Superior temporal gyrus (tissue), 1 donor: ENCODE results near the gene RBKS.

Source experiments
- DNase-seq: peaks from one replicate; pipeline ENCODE4 v3.0.0-alpha.2; 2016; ENCODE audit errors: extremely low spot score

RBKS gene

DNA sequence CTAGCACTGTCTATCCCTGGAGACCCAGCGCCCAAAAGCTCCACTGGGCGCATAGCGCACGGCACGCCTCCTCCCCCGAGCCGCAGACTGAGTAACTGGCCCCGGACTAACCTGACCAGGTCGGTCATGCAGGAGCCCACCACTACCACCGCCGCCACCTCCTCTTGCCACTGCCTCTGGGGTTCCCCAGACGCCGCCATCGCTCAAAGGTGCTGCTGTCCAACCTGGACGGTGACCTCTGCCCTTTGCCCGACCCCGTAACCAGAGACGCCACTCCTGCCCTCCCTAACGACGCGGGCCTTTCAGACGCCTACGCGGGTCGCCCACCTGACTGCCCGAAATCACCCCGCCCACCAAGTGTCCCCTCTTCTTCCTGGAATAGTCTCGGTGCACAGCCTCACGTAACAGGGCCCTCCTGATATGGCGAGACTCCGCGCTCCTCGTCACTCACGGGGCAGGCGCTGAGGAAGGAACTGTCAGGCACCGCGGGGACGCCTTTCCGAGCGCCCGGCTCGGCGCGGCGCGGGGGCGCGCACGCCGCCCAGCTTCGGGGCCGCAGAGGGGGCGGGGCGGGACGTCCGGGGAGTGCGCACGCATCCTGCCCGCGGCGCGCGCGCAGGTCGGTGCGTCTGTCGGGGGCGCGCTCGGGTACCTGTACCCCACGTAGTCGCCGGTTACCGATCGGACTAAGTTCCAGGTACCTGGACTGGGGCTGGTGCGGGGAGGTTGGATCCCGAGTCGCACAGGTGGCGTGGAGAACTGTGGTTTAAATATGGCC is at the start of gene RBKS, which contains the start of gene BABAM2:
TSS of gene RBKS (minus strand) at position 242 of the 778 bp plus-strand sequence. CDS start at position 200, 42 bp downstream.
TSS of gene BABAM2 (plus strand) at position 584 of the 778 bp plus-strand sequence. CDS start 3,828 bp downstream, outside the sequence.
- peak; percentile 71 for DNase-seq

DNA sequence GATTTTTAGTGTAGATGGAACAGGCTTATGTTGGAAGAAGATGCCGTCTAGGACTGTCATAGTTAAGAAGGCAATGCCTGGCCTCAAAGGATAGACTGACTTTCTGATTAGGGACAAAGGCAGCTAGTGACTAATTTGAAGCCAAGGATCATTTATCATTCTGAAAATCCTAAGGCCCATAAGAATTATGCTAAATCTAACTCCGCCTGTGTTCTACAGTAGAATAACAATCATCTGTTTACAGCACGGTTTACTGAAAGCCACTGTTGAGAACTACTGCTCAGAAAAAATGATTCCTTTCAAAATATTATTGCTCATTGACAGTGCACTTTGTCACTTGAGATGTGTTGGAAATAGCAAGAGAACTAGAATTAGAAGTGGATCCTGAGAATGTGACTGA is 44.8 kb upstream of the RBKS start:
- no peak for DNase-seq

DNA sequence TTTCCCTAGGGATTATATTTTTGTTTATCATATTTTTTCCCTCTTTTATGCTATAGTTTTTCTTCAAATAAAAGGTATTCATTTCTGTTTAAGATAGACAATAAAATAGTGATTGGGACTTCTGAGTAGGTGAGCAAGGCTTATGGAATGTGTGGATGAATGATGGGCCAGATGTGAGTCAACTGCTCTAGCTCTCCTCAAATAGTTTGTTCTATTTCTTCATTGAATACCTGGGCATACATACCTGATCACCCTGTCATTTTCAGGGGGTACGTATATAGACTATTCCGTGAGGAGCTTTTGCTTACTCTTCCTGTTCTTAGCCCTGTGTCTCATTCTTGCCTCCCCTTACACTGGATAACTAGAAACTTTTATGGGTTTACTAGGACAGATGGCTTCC is 42.2 kb upstream of the RBKS start:
- no peak for DNase-seq

DNA sequence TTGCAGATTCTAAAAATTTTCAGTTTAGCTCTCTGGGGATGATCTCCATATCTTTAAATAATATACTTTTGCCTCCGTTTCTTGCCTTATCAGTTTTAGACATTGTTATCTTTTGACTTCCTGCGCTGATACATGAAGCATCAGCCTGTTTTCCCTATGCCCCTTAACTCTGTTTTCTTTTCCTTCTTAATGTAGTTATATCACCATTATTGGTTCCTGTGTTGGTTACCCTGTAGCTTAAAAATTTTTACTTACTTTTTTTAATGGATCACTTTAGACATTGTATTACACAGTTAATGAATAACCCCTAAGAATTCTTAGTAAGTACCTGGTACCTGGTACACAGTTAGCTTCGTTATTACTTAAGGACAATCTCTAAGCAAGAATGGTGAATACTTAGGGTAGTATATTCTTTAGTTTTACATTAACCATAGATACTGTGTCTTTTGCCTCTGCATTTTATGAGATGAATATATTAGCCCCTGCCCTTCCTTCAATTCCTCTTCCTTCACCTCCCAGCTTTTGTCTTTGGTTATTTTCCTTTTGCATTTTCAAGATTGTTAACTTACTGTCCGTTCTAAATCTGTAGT is 41.3 kb upstream of the RBKS start:
- DNase-seq, result no peak

DNA sequence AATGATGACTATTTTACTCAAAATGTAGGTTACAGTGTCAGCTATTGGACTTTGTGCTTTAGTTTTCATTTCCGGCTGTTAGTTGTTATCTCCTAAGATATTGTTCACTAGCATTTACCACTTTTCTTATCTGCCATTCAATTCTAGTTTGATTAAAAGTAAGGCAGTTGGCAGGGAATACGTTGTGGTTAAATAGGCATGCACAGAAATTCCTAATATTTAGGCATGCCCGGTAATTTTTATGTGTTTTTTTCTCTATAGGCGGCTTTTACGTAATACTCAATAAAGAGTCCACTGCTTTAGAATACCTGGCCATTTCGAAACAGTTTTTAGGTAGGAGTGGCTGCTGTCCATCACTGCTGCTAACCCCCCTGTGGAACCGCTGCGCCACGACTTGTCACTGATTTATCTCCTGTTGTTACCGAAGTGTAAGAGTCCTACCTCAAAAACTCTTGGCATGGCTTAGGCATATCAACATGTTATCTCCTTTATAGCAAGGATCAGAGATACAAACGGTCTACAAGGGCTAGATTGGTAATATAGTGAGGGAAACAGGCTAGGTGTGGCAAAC is 39.8 kb upstream of the RBKS start:
- DNase-seq, result no peak

DNA sequence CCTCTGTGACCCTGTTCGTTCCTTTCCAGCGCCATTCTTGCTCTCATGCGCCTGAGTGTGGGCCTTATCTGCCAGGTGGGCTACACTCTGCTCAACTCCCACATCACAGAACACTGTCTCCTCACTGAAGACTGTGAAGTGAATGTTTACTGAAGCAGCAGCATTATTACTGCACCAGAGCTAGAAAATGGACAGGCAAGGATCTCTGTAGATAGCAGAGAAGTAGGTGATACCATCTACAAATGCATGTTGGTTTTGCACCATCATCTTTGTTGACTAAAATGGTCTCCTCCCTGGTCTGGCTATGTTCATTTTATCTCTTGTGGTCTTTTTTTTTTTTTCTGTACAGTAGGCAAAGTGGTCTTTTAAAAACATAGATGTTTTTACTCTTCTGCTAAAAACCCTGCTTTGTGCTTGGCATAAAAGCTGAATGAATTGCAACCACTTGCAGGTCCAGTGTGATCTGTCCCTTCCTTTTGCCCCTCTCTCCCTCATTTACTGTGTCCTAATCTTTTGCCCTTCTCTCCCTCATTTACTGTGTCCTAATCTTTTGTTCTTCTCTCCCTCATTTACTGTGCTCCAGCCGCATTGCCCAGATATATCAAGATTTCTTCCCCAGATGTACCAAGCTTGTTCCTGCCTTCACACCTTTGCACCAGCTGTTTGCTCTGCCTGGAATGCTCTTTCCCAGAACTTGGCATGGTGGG is 35.7 kb upstream of the RBKS start:
- DNase-seq, result no peak

DNA sequence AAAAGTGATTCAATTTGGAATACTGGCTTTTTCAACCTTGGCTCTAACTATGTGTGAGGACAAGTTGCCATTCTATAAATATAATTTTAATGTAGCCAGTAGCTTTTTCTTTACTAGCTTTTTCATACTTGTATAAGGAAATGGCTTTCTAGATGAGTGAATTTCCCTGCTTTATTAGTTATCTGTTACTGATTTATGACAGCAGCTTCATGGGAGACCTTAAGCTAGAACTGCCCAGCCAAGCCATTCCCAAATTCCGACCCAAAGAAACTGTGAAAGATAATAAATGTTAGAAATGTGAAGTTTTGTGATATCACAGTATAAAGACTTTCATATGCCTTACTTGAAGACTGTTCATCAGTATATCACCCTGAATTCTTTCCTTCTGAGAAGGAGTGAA is 32.7 kb upstream of the RBKS start:
- no peak for DNase-seq

DNA sequence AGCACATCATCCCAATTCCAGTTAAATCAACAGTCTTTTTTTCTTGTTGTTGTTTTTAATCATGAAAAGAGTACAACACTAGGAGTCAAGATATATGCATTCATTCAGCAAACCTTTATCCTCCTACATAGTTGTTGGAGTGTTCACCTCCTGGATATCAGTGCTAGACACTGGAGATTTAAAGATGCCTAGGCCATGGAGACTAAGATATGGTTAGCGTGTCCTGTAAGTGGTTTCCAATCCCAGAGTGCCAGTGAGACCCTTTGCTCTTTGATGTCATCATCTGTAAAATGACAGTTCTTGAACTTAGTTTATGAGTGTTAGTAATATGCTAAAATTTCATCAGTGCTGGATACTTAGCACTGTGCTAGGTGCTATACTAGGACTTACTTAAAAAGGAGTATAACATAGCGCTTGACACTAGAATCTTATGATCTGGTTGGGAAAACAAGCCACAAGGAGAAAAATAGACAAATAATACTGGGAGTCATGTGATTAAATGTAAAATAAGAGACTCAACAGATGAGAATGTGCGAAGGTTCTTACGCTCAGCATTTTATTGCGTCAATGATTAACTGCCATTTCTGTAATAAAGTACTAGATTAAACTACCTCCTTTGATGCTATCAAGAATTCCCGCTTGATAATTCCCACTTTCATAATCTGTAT is 31.8 kb upstream of the RBKS start:
- DNase-seq, result no peak

DNA sequence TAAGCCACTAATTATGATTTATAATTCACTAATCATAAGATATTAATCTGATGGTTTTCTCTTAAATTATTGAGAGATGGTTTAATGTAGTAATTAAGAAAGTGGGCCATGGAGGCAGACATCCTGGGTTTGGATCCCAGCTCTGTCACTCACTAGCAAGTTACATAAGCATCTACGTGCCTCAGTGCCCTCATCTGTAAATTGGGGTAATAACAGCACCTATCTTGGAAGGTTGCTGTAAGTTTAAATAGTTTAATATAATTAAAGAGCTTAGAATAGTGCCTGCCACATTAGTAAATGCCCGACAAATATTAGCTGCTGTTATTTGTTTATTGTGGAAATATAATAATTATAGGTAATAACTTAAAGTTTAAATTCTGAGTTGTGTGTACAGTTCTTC is 31.2 kb upstream of the RBKS start:
- no peak for DNase-seq

DNA sequence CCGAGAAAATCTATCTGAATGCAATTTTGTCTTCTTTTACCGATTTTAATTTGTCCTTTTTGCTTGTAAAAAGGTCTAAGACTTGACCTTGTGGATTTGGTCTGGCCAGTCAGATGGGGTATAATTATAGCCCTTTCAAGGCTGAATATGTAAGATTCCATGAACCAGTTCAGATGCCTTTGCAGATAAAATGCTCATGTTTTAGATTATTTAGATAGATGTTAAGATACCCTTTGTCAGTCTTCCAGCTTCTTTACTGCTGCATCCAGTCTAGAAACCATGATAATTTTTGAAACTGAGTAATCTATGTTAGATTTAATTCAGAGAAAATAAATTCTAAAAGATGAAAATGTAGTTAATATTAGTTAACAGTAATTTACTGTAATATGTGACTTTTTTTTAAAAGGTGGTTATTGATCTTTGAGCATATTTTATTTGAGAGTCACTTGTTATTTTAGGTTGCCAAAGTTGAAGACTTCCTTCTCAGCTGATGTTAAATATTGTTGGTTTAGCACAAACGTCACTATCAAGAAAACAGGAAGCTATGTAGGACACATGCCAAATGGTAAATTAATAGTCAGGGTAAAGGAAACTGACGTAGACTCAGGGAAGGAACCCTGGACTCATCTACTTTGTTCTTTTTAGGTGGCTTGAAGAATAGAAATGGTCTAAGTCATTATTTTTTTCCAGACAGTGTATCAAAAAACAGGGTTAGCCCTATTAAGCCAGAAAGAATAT is 30.1 kb upstream of the RBKS start:
- DNase-seq, result no peak

DNA sequence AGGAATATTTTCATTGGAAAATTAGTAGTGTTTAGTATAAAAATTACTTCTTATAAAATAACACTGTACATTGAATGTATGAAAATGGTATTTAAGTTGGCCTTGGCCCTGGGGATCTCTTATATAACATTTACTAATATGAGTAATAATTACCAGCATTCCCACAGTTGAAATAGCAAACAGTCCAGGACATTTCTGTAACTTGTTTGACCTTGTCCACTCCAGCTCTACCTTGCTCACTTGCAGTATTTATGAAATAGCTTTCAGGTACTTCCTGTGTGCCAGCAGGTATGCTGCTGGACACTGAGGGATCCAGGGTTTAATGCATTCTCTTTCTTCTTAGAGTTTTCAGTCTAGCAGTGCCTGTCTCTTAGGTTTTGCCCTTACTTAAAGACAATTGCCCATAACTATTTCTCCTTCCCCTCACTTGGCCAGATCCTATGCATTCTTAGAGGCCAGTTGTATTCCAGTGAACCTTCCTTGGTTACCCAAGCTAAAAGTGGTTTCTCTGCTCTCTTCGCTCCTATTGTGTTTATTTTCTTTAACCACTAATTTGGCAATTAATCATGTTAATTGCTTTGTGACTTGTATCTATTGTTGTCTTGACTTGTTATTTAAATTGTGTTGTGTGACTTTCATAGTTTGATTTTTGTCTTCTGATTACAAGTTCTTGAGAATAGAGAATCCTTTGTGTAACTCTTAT is 26.3 kb upstream of the RBKS start:
- no peak for DNase-seq

DNA sequence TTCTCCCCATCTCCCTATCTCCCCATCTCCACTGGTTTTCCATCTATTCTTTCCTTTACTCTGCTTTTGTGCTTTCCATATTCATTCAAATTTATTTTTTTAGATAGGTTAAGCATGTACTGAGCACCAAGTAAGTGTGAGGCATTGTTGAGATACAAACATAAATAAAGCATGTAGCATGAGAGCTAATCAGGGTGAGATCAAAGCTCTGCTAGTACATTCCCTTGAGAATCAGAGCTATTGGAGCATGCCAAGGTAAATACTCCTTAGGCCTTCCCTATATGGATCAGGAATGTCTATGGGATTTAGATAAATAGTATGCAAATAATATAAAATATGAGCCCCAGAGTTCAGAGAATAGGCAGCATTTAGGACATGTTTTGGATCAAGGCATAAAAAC is 25.7 kb upstream of the RBKS start:
- DNase-seq, result no peak

DNA sequence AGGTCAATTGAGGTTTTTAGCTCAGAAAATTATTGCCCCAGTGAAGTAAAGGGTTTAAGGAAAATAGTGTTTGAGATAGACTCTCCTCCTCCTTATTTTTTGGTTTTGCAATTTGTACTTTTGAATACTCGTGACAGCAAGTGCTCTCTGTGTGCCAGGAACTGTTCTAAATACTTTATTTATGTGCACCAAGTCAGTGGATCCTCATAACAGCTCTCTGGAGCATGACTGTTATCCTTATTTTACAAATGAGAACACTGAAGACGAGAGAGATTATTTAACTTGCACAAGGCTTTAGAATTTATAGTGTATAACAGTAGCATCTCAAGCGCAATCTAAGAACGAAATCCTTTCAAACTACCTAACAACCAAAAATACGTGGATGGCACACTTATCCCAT is 25.0 kb upstream of the RBKS start:
- peak; percentile 57 for DNase-seq

DNA sequence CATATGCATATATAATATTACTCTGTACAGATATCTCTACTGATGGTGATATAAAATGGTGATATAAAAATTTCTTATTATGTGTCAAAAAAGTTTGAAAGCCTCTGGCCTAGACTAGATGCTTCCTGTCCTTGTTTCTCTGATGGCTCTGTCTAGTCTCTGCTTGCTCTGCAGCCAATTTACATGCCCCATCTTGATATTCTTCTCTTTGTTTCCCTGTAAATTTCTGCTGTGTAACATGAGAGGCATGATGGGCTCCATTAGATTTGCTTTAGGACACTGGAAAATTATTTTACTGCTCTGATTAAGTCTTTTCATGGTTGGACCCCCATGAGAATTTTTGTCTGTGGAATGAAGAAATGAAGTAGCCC is 24.6 kb upstream of the RBKS start:
- DNase-seq, result no peak

DNA sequence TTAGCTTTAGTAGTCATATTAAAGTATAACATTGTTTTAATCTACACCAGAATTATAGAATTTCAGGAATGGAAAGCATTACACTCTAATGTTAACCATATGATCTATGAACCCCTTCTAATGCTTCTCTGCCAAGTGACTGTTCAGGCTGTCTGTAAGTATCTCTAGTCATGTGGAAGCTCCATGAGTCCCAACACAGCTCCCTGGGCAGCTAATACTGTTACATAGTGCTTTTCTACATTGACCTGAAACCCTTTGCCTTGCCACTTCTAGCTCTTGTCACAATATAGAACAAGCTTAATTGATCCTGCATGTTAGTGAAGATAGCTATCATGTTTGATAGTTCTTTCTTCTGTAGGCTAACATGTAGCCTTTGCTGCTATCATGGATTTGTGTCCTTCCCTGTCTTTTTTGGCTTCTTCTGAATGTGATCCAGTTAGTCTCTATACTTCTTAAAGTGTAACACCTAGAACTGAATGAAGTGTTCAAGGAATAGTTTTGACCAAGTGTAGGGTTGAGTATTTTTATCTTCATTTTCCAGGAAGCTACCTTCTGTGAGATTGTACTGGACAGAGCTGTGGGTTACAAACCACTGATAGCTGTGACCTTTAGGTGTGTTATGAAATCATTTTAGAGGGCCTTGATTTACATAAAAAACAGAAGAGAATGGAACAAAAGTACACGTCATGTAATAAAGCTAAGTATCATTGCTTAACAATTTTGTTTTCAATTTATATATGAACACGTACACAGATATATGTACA is 24.0 kb upstream of the RBKS start:
- no peak for DNase-seq

DNA sequence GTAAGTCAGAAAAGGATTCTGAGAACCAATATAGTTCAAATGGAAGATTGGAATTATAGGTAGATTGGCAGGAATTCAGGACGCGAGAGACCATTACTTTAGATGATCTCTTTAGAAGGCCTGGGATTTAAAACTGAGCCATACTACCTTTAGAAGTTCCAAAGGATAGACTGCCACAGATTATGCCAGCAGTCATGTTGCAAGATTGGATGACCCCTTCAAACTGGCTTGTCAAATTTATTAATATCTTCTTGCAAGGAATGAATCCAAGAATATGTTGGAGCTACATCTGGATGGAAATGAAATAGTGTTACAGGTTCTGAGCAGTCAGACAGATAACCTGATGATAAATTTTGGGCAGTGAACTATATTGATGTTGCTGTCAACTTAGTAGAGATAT is 22.3 kb upstream of the RBKS start:
- DNase-seq, result no peak

DNA sequence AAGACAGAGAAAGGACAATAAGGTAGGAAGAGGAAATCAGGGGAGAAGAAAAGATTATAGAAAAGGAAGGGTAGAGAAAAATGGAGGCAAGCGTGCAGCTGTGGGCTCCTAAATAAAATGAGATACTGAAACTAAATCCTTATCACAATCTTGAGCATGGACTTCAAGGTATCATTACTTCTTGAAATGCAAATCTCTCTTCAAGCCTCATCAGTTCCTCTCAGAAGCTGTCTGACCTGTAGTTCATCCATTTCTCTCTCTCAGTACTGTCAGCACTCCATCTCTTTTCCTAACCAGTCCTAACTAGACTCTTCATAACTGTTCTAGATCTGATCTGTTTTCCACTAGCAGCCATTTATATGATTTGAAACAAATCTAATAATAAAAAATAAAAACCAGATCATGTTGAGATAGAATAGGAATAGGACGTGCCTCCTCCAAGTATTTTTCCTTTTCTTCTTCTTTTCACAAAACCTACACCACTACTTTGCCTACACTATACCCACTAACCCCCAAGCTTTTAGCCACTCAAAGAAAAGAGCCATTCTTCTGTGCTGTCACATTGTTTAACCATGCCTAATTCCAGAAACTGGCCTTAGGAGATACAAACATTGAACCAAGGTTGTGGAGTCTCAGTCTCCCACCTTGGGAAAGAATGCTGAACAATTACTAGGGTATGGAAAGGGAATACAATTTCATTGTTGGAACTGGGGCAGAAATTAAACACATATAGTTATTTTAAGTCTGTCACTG is 21.4 kb upstream of the RBKS start:
- no peak for DNase-seq

DNA sequence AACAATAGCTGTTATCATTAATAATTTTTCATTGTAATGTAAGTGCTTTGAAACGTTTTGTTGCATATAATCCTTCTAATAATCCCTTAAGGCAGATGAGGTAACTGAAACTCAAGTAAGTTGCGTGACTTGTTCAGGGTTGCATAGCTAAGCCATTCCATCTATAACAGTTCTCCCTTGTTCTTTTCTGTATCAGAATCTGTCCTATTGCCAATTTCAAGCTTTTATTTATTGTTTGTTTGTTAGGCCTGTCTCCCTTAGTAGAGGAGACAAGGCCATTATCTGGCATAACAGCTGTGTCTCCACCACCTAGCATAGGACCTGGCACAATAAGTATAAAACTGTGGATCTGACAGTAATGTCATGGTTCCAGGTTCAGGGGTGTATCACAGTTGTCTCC is 19.7 kb upstream of the RBKS start:
- no peak for DNase-seq

DNA sequence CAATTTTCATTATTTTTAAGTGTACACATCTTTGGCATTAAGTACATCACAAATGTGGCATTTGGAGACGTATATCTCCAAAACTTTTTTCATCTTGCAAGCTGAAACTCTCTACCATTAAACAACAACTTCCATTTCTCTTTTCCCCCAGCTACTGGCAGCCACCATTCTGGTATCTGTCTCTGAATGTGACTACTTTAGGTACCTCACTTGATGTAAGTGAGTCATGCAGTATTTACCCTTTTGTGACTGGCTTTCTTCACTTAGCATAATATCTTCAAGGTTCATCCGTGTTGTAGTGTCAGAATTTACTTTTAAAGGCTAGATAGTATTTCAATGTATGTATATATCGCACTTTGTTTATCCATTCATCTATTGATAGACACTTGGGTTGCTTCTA is 17.4 kb upstream of the RBKS start:
- no peak for DNase-seq
